Endothelial cell of umbilical vein (primary cell): ENCODE results near the gene SYT2. TPM values are rescaled to one million over a fixed set of nuclear protein-coding genes. Genes with fewer than 3 reads are reported as not detected.

Source experiments
- BruUV-seq: library from RNA; stranded (reverse); fragments of 400-500 nt; replicated peaks from 2 replicates; lab custom pipeline; 2021; lab: Mats Ljungman, UMichigan
- CTCF ChIA-PET: fragments of 300-600, 350-600 bp; sonication (Branson Sonifier 250); formaldehyde crosslinking; loops from one replicate; lab custom pipeline; 2021; ENCODE audit warnings: antibody characterized with exemption, inconsistent platforms; lab: Charles Lee
- POLR2A ChIA-PET: fragments of 300-600, 350-600 bp; sonication (Branson Sonifier 250); formaldehyde crosslinking; loops from one replicate; lab custom pipeline; 2021; ENCODE audit warnings: antibody characterized with exemption, inconsistent platforms; lab: Charles Lee
- DNase-seq: peaks from one replicate; pipeline ENCODE4 v3.0.0-alpha.2; 2011; ENCODE audit warnings: low read depth, low spot score
- FAIRE-seq: peaks from 2 replicates; lab custom pipeline; 2011; peaks lifted over from hg19 to GRCh38; lab: Jason Lieb, UNC
- H2AFZ ChIP-seq: 2 replicates; pipeline ENCODE4 v1.6.0; 2012; ENCODE audit warnings: low read depth, low read length, control low read depth, inconsistent platforms
- H3K27ac ChIP-seq: 2 replicates; pipeline ENCODE4 v1.5.1; 2011; ENCODE audit warnings: low read depth, mild to moderate bottlenecking, control low read depth, low read length, moderate library complexity; ENCODE audit not compliant: insufficient read depth
- H3K27me3 ChIP-seq, 2 experiments: 2 replicates each; pipeline versions ENCODE4 v1.6.0 to v1.6.1; 2011; ENCODE audit warnings: low read length in 2 of 2, mixed read lengths in 1 of 2; ENCODE audit not compliant: control insufficient read depth in 2 of 2, insufficient read depth in 2 of 2
- H3K36me3 ChIP-seq, 2 experiments: 2 replicates in 1 of 2; 3 replicates in 1 of 2; pipeline ENCODE4 v1.5.1; 2011; ENCODE audit warnings: low read length in 2 of 2, mild to moderate bottlenecking in 1 of 2, moderate library complexity in 1 of 2; ENCODE audit not compliant: control insufficient read depth in 2 of 2, insufficient read depth in 2 of 2; ENCODE audit errors: extremely low read depth in 1 of 2
- H3K4me1 ChIP-seq: 3 replicates; pipeline ENCODE4 v1.5.1; 2011; ENCODE audit warnings: mild to moderate bottlenecking, low read length; ENCODE audit not compliant: control insufficient read depth, insufficient read depth; ENCODE audit errors: extremely low read depth
- H3K4me2 ChIP-seq: 2 replicates; pipeline ENCODE4 v1.6.1; 2011; ENCODE audit warnings: low read length, control low read depth, mixed read lengths; ENCODE audit not compliant: insufficient read depth
- H3K4me3 ChIP-seq, 3 experiments: fragments of 200-600 bp in 1 of 3; sonication (generic), shearing (Covaris generic) in 1 of 3; replicated peaks in 1 of 3; 2 replicates each; pipeline ENCODE4 v1.5.1; 2011 to 2016; ENCODE audit warnings: control low read depth in 3 of 3, low read length in 3 of 3, mild to moderate bottlenecking in 2 of 3, inconsistent platforms in 1 of 3, low read depth in 1 of 3, moderate library complexity in 1 of 3; ENCODE audit not compliant: insufficient read depth in 1 of 3
- H3K79me2 ChIP-seq: 2 replicates; pipeline ENCODE4 v1.6.0; 2012; ENCODE audit warnings: low read length, inconsistent platforms; ENCODE audit not compliant: control insufficient read depth, insufficient read depth
- H3K9ac ChIP-seq: replicated peaks from 2 replicates; pipeline ENCODE3; 2011; ENCODE audit warnings: low read length, control low read depth; ENCODE audit not compliant: insufficient read depth; ENCODE audit errors: extremely low read depth
- H3K9me1 ChIP-seq: replicated peaks from 3 replicates; pipeline ENCODE4 v1.6.0; 2011; ENCODE audit warnings: mild to moderate bottlenecking, low read length; ENCODE audit not compliant: control insufficient read depth, insufficient read depth; ENCODE audit errors: extremely low read depth
- H3K9me3 ChIP-seq: replicated peaks from 2 replicates; pipeline ENCODE4 v1.5.1; 2012; ENCODE audit warnings: low read length, inconsistent platforms; ENCODE audit not compliant: control insufficient read depth, insufficient read depth
- H4K20me1 ChIP-seq: replicated peaks from 2 replicates; pipeline ENCODE3; 2011; ENCODE audit warnings: mild to moderate bottlenecking, low read length; ENCODE audit not compliant: control insufficient read depth, insufficient read depth; ENCODE audit errors: extremely low read depth
- CTCF ChIP-seq, 2 donors: IDR thresholded peaks; 1 replicate in 1 of 2; 2 replicates in 1 of 2; pipeline ENCODE4 v1.5.1; 2011; ENCODE audit warnings: low read length in 2 of 2, mild to moderate bottlenecking in 2 of 2, moderate library complexity in 2 of 2, control low read depth in 1 of 2, inconsistent platforms in 1 of 2, low read depth in 1 of 2; ENCODE audit not compliant: insufficient read depth in 1 of 2; ENCODE audit errors: extremely low read depth in 1 of 2
- EZH2 ChIP-seq: IDR thresholded peaks from 2 replicates; pipeline ENCODE4 v1.6.1; 2012; ENCODE audit warnings: borderline replicate concordance, low read depth, mild to moderate bottlenecking, moderate library complexity, low read length, inconsistent platforms; ENCODE audit not compliant: severe bottlenecking
- FOS ChIP-seq: IDR thresholded peaks from 2 replicates; pipeline ENCODE4 v1.6.1; 2011; ENCODE audit warnings: mild to moderate bottlenecking, low read length, moderate library complexity, borderline replicate concordance; ENCODE audit not compliant: insufficient read depth
- GATA2 ChIP-seq: IDR thresholded peaks from 2 replicates; pipeline ENCODE4 v1.7.0; 2011; ENCODE audit warnings: low read depth, mild to moderate bottlenecking, moderate library complexity, mixed read lengths, low read length; ENCODE audit not compliant: insufficient read length, insufficient read depth
- JUN ChIP-seq: IDR thresholded peaks from 2 replicates; pipeline ENCODE4 v1.6.1; 2011; ENCODE audit warnings: borderline replicate concordance, low read depth; ENCODE audit not compliant: insufficient read length, insufficient read depth
- MAX ChIP-seq: IDR thresholded peaks from 2 replicates; pipeline ENCODE4 v1.6.1; 2011; ENCODE audit not compliant: insufficient read depth, insufficient read length
- MYC ChIP-seq: IDR thresholded peaks from one replicate; pipeline ENCODE4 v1.6.1; 2011; ENCODE audit warnings: mild to moderate bottlenecking, low read depth, low read length
- POLR2A ChIP-seq: IDR thresholded peaks from 2 replicates; pipeline ENCODE4 v1.6.1; 2012; ENCODE audit warnings: low read depth, mild to moderate bottlenecking, control low read depth, low read length
- POLR2AphosphoS5 ChIP-seq: IDR thresholded peaks from 2 replicates; pipeline ENCODE4 v1.6.1; 2012; ENCODE audit warnings: low read depth, mild to moderate bottlenecking, control low read depth, low read length, moderate library complexity; ENCODE audit not compliant: insufficient read depth
- dilution Hi-C: fragments of 300-500 bp; cut with MboI; formaldehyde crosslinking; loops from one replicate; pipeline ENCODE4 v1.15.0; 2019; ENCODE audit warnings: low sequenced_read_pairs; ENCODE audit not compliant: extremely low pct_ligation_motif_present
- intact Hi-C: fragments of 100-400 bp; cut with micrococcal nuclease; formaldehyde crosslinking; loops from one replicate; pipeline ENCODE4 v1.10.0; 2022
- polyA plus RNA-seq, 4 experiments: library from polyadenylated mRNA; depleted of rRNA in 3 of 4; stranded (reverse) in 3 of 4; unstranded in 1 of 4; fragments of >200 nt; gene quantifications; 2 replicates each; pipeline versions ENCODE4 v1.2.1 to v1.2.3, GENCODE V29; 2011 to 2012; ENCODE audit warnings: missing spikeins in 1 of 4
- total RNA-seq: library from RNA; stranded (reverse); gene quantifications from 2 replicates; pipeline ENCODE4 v1.2.3, GENCODE V29; 2021

The SYT2 gene
- total and polyA plus RNA-seq, 2 donors (not counting 3 experiments of a cell fraction or from before 2014, with no cell fraction given), result not detected

GRCh38 chr1:202752774-202753173 is 42.5 kb upstream of the SYT2 start:
- dilution Hi-C loops (no loop called here), intact Hi-C loops (no loop called here)
- Histone ChIP-seq H3K27me3 (no peaks in the 10 kb centered on the region), H2AFZ (no peak overlapping the region), H3K36me3 (peaks cover 16 to 33% of the 10 kb centered on the region in 2 experiments), H3K9me1 (no peaks in the 10 kb centered on the region), H3K27ac (no peak overlapping the region), H3K4me1 (no peaks in the 10 kb centered on the region), H4K20me1 (peaks cover 2% of the 10 kb centered on the region), H3K79me2 (no peaks in the 10 kb centered on the region), H3K4me2 (no peak overlapping the region), H3K4me3 (no peak overlapping the region), H3K9ac (no peak overlapping the region), H3K9me3 (no peaks in the 10 kb centered on the region)
- no peak for TF ChIP-seq FOS
- TF ChIP-seq MAX, result no peak
- TF ChIP-seq MYC, result no peak
- no peak for TF ChIP-seq GATA2
- no peak for TF ChIP-seq POLR2A
- TF ChIP-seq EZH2, result no peak
- TF ChIP-seq POLR2AphosphoS5, result no peak
- no peak for TF ChIP-seq CTCF (IDR thresholded peaks at IDR 0.05; ENCODE audit: extremely low read depth in 1 of 2, insufficient read depth in 1 of 2, low read depth in 1 of 2, low read length in 2 of 2)
- TF ChIP-seq JUN, result no peak
- BruUV-seq, result no TSS peak
- CTCF ChIA-PET, result interaction anchor here (1.0 to 1.3 kb wide), 3 partner anchors 21 to 247 kb away, joined by 3 to 4 read pairs (median 3); no protein-coding TSS in a partner anchor
- POLR2A ChIA-PET, result no interaction called here
- FAIRE-seq (no peak), DNase-seq (no peak)
